ENCODE measurements around the gene UBE2F. TPM values are rescaled to one million over a fixed set of nuclear protein-coding genes. Genes with fewer than 3 reads are reported as not detected.
A peak's percentile ranks its signal among the peaks of the same experiment; 100 is the strongest.

The UBE2F gene
- total and polyA plus RNA-seq, 3 donors from 2014 or later = 68.3 to 77.8 (median 72.8) TPM

DNA sequence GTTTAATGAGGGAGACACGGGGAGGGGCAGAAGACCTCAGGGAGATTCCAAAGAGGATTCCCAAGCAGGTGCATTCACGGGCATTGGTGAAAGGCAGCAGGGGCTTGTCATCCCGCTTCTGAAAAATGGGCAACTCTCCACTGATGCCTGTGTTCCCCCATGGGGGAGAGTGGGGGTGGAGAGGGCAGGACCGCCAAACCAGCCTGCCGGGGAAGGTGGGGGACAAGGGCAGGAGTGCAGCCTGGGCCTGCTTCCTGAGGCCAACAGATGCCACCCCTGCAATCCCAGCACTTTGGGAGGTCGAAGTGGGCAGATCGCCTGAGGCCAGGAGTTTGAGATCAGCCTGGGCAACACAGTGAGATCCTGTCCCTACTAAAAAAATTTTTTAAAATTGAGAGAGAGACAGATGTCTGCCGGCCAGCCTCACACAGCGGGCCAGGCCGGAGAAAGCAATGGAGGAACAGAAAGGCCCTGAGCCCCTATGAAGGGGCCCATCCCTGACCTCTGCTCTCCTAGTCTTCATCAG is 44.8 kb upstream of the UBE2F start:
- intact Hi-C loops (cut with DNase I; ENCODE audit: low total_unique reads) = no loop called here
- H3K4me3 ChIP-seq = no peak overlapping the region
- no peaks in the 10 kb centered on the region for H3K9me3 ChIP-seq
- TF ChIP-seq, protein P1, sequence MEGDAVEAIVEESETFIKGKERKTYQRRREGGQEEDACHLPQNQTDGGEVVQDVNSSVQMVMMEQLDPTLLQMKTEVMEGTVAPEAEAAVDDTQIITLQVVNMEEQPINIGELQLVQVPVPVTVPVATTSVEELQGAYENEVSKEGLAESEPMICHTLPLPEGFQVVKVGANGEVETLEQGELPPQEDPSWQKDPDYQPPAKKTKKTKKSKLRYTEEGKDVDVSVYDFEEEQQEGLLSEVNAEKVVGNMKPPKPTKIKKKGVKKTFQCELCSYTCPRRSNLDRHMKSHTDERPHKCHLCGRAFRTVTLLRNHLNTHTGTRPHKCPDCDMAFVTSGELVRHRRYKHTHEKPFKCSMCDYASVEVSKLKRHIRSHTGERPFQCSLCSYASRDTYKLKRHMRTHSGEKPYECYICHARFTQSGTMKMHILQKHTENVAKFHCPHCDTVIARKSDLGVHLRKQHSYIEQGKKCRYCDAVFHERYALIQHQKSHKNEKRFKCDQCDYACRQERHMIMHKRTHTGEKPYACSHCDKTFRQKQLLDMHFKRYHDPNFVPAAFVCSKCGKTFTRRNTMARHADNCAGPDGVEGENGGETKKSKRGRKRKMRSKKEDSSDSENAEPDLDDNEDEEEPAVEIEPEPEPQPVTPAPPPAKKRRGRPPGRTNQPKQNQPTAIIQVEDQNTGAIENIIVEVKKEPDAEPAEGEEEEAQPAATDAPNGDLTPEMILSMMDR (IDR thresholded peaks at IDR 0.05) = no peak
- no peak for TF ChIP-seq POLR2A (IDR thresholded peaks at IDR 0.05)
- no peak for DNase-seq
- no peaks in the 10 kb centered on the region for H3K36me3 ChIP-seq (ENCODE audit: low read depth, missing control alignments)
- H3K27ac ChIP-seq = no peak overlapping the region
- whole genome bisulfite sequencing, 2 donors = 93 to 94% methylated on average over 10 of the region's 10 CpGs
- no peaks in the 10 kb centered on the region for H3K27me3 ChIP-seq
- peaks cover 7% of the 10 kb centered on the region for H3K4me1 ChIP-seq

DNA sequence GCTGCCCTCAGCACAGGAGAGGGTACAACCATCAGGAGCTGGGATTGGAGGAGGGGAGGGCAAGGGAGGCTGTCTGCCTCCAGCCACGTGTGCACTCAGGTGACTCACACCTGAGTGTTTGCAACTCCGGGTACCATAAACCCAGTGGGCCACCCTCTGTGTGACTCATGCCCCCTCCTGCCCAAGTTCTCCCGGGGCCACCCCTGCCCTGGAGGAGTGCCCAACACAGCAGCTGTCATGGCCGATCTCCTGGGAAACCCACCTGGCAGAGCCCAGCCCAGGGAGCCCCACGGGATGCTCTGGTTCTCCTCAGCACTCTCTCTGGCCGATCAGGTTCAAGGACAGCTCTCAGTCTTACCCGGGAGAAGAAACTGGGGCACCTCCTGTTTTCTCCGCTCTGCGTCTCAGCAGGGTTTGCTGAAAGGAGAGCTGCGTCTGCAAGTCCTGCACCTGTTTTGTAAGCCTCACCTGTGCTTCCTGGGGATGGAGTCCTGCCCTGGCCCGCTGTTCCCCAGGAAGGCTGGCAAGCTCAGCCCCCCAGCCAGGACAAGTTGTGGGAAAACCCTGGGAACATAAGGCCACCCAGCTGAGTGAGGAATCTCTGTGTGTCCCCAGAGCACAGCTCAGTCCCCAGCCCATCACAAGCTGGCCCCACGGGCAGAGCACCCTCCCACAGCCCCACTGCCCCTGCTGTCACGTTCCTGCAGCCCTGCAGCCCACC is 44.0 kb upstream of the UBE2F start:
- intact Hi-C loops (cut with DNase I; ENCODE audit: low total_unique reads) = no loop called here
- DNase-seq = no peak
- 41 to 50% methylated on average over 4 to 8 of the region's 13 CpGs for WGBS, 2 donors
- TF ChIP-seq, protein P1 (IDR thresholded peaks at IDR 0.05) = no peak
- no peak for TF ChIP-seq POLR2A (IDR thresholded peaks at IDR 0.05)
- peak overlapping the region; percentile 21 to 67 for H3K27ac ChIP-seq
- no peaks in the 10 kb centered on the region for H3K36me3 ChIP-seq (ENCODE audit: low read depth, missing control alignments)
- no peaks in the 10 kb centered on the region for H3K9me3 ChIP-seq
- no peaks in the 10 kb centered on the region for H3K27me3 ChIP-seq
- H3K4me3 ChIP-seq = peak overlapping the region in 1 of 2 donors; percentile 24
- H3K4me1 ChIP-seq = peaks cover 7% of the 10 kb centered on the region

DNA sequence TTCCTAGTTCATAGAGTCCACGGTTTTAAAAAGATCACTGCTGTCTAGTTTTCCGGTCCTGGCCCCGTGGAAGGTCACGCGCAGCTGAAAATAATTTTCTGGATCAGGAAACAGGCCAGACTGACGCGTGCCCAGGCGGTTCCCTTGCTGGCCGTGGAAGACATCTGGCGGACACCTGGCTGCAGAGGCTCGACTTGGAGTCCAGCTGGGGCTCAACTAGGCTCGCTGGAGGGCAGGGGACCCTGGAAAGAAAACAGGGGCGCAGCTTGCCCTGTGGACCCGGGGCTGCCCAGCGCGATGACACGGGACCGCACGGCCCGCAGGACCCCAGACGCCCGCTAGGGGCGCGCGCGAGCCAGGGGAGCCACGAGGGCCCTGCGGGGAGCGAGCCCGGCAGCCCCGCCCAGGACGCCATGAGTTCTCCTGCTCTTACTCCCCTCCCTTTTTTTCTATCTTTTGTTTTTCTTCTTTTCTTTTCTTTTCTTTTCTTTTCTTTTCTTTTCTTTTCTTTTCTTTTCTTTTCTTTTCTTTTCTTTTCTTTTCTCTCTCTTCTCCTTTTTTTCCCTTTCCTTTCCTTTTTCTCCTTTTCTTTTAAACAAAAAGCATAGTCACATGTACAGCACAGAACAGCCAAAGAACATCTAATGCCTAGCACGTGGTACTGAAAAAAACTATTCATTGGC is 43.2 kb upstream of the UBE2F start:
- 8 to 10% methylated on average over 26 to 33 of the region's 33 CpGs for WGBS, 2 donors

DNA sequence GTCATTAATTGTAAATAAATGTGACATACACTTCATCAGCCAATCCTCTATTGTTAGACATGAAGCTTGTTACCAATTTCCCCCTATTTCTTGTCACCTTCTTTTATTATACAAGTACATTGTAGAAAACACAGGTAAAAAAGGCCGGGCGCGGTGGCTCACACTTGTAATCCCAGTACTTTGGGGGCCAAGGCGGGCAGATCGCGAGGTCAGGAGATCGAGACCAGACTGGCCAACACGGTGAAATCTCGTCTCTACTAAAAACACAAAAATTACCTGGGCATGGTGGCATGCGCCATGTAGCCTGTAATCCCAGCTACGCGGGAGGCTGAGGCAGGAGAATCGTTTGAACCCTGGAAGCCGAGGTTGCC is 42.7 kb upstream of the UBE2F start:
- no peak for DNase-seq
- 58 to 63% methylated on average over 14 of the region's 14 CpGs for WGBS, 2 donors
- Histone ChIP-seq H3K27me3 (no peaks in the 10 kb centered on the region), H3K9me3 (no peaks in the 10 kb centered on the region), H3K36me3 (ENCODE audit: low read depth, missing control alignments) (no peaks in the 10 kb centered on the region), H3K4me1 (peaks cover 7% of the 10 kb centered on the region), H3K27ac (peak overlapping the region in 1 of 2 donors; percentile 67), H3K4me3 (no peak overlapping the region)
- TF ChIP-seq POLR2A (IDR thresholded peaks at IDR 0.05) = no peak
- TF ChIP-seq, protein P1 (IDR thresholded peaks at IDR 0.05) = no peak
- intact Hi-C loops (cut with DNase I; ENCODE audit: low total_unique reads) = no loop called here

More for the DNA sequence above, 43.2 kb upstream of the UBE2F start:
- no peaks in the 10 kb centered on the region for H3K27me3 ChIP-seq
- DNase-seq = peak; percentile 80
- peaks cover 7% of the 10 kb centered on the region for H3K4me1 ChIP-seq
- peak overlapping the region; percentile 21 to 67 for H3K27ac ChIP-seq
- TF ChIP-seq, protein P1 (IDR thresholded peaks at IDR 0.05) = peak; percentile 87 to 98 (median 93)
- no peak for TF ChIP-seq POLR2A (IDR thresholded peaks at IDR 0.05)
- no peaks in the 10 kb centered on the region for H3K9me3 ChIP-seq
- H3K4me3 ChIP-seq = peak overlapping the region in 1 of 2 donors; percentile 24
- intact Hi-C loops (cut with DNase I; ENCODE audit: low total_unique reads) = no loop called here
- H3K36me3 ChIP-seq (ENCODE audit: low read depth, missing control alignments) = no peaks in the 10 kb centered on the region

All from testis (tissue), 3 donors.